Measurements from ENCODE around the gene PCOLCE2.

Gene PCOLCE2

DNA sequence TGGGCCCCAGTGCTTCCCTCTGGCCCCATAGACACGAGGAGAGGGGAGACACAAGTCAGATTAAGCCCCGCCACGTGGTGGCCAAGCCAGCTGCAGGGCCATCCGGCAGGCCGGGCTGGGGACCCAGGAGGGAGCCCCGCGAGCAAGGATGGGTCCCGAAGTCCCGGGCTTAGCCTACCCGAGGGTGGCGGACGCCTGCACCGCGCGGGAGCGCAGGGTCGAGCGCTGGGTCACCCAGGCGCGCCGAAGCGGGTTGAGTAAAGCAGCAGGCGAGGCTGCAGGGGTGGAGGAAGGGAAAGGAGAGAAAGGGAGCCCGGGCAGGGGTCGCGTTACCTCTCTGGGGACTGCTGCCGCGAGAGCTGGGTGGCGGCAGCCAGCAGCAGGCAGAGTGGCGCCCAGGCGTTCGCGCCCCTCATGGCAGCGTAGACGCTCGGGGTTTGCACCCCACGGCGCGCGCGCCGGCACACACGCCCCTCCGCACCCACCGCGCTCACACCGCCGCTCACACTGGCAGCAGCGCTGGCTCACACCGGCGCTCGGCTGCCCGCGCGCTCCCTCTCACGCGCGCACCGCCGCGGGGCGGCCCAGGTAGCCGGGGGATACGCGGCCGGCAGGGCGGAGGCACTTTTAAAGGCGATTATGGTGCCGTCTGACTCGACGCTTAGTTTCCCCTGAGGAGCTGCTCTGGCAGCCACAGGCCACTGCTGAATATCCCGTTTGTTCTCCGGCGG, at the start of gene PCOLCE2:
PCOLCE2 (minus strand) TSS at position 603 of the 731 bp plus-strand sequence; CDS start at position 416, 187 bp downstream.
- no peak for DNase-seq

DNA sequence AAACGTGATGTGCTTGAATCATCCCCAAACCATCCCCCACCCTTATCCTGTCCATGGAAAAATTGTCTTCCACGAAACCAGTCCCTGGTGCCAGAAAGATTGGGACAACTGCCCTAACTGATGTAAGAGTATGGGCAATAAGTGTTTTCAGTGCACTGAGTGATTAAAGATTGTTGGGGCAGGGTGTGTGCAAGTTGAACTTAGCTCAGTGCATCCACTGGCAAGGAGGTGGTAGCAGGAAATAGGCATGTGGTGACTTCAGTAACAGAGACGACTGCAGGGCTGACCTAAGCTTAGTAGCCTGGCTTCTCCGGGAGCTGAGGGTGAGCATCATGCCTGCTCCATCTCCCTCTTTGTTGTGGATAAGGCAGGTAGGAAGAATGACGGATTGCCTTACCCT, 47.1 kb upstream of the PCOLCE2 start:
- DNase-seq, result no peak

- DNase-seq, result no peak
Observed at GRCh38 chr3:142934887-142935269, 46.0 kb upstream of the PCOLCE2 start.

- no peak for DNase-seq
Observed at GRCh38 chr3:142934128-142934886, 45.4 kb upstream of the PCOLCE2 start.

DNA sequence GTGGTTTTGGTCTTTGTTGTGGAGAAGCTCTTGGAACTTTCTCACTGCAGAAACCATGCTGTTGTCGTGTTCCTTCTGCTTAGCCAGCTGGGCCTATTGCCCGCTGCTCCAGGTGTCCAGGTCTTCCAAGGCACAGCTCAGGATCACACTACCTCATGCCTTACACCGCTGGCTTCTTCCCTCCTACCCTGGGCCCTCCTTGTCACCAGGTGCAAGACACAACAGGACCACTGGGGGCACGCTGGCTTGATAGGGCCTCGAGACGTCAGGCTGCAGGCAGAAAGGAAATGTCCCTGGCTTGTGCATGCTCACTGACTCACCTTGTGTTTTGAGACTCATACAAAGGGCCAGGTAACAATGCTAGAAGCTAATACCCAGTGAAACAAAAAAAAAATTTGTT, 42.3 kb upstream of the PCOLCE2 start:
- DNase-seq, result peak; percentile 30

DNA sequence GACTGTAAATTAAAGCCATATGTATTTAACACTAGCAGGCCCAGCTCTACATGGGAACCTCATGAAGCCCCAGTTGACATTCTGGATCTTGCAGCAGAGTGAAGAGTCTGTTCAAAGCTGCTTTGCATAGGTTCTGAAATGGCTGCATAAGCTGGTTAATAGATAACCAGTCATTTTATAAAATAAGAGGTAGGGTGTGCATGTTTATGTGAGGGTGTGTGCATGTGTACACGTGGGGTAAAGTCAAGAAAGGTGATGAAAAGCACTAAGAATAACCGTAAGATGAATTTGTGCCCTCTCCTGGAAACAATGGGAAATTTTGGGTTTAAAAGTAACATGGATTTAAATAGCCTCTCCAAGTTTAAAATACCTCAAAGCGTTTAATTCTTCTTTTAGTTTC, 41.6 kb upstream of the PCOLCE2 start:
- DNase-seq, result no peak

GRCh38 chr3:142929890-142930289, 41.0 kb upstream of the PCOLCE2 start:
- DNase-seq, result no peak

GRCh38 chr3:142929109-142929508, 40.2 kb upstream of the PCOLCE2 start:
- peak; percentile 39 for DNase-seq

- DNase-seq, result no peak
Observed at GRCh38 chr3:142926368-142926944, 37.6 kb upstream of the PCOLCE2 start.

DNA sequence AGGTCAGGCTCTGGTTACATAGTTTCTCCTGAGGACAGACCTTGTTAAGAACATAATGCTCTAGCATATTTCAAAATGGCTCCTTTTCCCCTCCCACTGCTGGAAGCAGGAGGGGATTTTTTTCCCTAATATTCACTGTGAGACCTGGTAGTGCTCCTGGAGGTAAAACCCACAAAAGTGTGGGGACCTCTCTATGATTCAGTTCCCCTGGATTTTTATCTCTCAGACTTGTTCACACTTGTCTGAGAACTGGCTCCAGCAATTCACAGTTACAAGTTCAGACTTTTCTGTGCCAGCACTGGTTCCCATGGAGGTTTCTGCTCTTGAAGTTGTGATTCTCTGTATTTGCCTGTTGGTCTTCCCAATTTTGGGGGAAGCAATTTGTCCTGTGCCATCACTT, 36.3 kb upstream of the PCOLCE2 start:
- no peak for DNase-seq

- no peak for DNase-seq
Observed at GRCh38 chr3:142923694-142924093, 34.8 kb upstream of the PCOLCE2 start.

- DNase-seq, result no peak
Observed at GRCh38 chr3:142916605-142917004, 27.7 kb upstream of the PCOLCE2 start.

GRCh38 chr3:142915636-142916035, 26.8 kb upstream of the PCOLCE2 start:
- no peak for DNase-seq

DNA sequence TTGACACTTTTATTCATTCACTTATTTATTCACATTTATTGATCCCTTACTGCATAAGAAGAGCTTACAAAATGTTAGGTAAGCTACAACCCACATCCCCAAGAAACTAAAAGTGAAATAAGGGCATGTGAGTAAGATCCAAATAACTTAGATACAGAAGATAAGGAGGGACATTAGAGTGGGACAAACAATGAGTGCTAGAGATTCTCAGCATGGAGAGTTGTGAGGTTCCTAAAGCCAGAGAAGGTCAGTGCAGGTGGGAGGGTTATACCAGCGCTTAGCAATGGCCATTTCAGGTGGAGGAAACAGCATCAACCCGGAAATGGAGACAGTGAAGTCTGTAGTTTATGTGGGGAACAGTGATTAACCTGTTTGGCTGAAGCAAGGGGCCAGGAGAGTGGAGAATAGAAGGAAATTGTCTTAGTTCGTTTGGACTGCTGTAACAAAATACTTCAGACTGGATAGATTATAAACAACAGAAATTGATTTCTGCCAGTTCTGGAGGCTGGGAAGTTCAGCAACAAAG, 25.5 kb upstream of the PCOLCE2 start:
- no peak for DNase-seq

- DNase-seq, result no peak
Observed at GRCh38 chr3:142913432-142913831, 24.5 kb upstream of the PCOLCE2 start.

- no peak for DNase-seq
Observed at GRCh38 chr3:142912402-142913172, 23.7 kb upstream of the PCOLCE2 start.

- no peak for DNase-seq
Observed at GRCh38 chr3:142910280-142910679, 21.4 kb upstream of the PCOLCE2 start.

DNA sequence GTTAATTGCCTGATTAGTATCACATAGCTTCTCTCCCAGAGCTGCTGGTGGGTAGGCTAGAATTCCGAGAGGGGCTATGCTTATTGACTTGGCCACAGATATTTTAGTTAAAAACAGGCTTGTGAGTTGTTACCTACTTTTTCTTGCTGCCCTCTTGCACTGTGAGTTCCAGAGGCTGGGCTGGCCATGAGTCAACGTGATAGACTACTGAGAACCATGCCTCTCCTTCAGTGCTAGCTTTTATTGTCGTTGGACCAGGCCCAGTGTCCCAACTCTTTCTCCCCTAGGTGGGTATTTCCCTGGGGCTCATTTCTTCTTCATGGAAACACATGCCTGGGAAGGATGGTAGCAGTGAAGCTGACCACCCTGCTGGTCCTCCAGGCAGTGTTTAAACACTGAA, 20.4 kb upstream of the PCOLCE2 start:
- no peak for DNase-seq

- no peak for DNase-seq
Observed at GRCh38 chr3:142907996-142908395, 19.1 kb upstream of the PCOLCE2 start.

GRCh38 chr3:142904639-142905436, 16.0 kb upstream of the PCOLCE2 start:
- no peak for DNase-seq

- no peak for DNase-seq
Observed at GRCh38 chr3:142902356-142902755, 13.5 kb upstream of the PCOLCE2 start.

All from CD4-positive, alpha-beta T cell treated with Interleukin-17A for 1 hour (primary cell).